ENCODE data around the gene VWA8.
A peak's percentile ranks its signal among the peaks of the same experiment; 100 is the strongest.

The VWA8 gene

GRCh38 chr13:41864658-41865057, 96.3 kb downstream of the VWA8 start:
- TF ChIP-seq GATA2 (IDR thresholded peaks at IDR 0.05; ENCODE audit: low read depth, low read length) (no peak), GATA3 (IDR thresholded peaks at IDR 0.05; ENCODE audit: low read depth, low read length) (no peak)

GRCh38 chr13:41859565-41859964, 101.3 kb downstream of the VWA8 start:
- TF ChIP-seq GATA3 (IDR thresholded peaks at IDR 0.05; ENCODE audit: low read depth, low read length) (no peak), GATA2 (IDR thresholded peaks at IDR 0.05; ENCODE audit: low read depth, low read length) (no peak)

- TF ChIP-seq GATA2 (IDR thresholded peaks at IDR 0.05; ENCODE audit: low read depth, low read length) (no peak), GATA3 (IDR thresholded peaks at IDR 0.05; ENCODE audit: low read depth, low read length) (no peak)
These were observed 102.1 kb downstream of the VWA8 start for GRCh38 chr13:41858780-41859179.

- TF ChIP-seq GATA2 (IDR thresholded peaks at IDR 0.05; ENCODE audit: low read depth, low read length) (no peak), GATA3 (IDR thresholded peaks at IDR 0.05; ENCODE audit: low read depth, low read length) (no peak)
These were observed 106.2 kb downstream of the VWA8 start for GRCh38 chr13:41854758-41855157.

GRCh38 chr13:41851351-41851750, 109.6 kb downstream of the VWA8 start:
- TF ChIP-seq GATA3 (IDR thresholded peaks at IDR 0.05; ENCODE audit: low read depth, low read length) = no peak
- no peak for TF ChIP-seq GATA2 (IDR thresholded peaks at IDR 0.05; ENCODE audit: low read depth, low read length)

- TF ChIP-seq GATA3 (IDR thresholded peaks at IDR 0.05; ENCODE audit: low read depth, low read length) (no peak), GATA2 (IDR thresholded peaks at IDR 0.05; ENCODE audit: low read depth, low read length) (no peak)
These were observed 112.3 kb downstream of the VWA8 start for GRCh38 chr13:41848435-41849255.

- no peak for TF ChIP-seq GATA2 (IDR thresholded peaks at IDR 0.05; ENCODE audit: low read depth, low read length)
- TF ChIP-seq GATA3 (IDR thresholded peaks at IDR 0.05; ENCODE audit: low read depth, low read length) = no peak
These were observed 113.7 kb downstream of the VWA8 start for GRCh38 chr13:41847216-41847615.

- TF ChIP-seq GATA3 (IDR thresholded peaks at IDR 0.05; ENCODE audit: low read depth, low read length) = no peak
- TF ChIP-seq GATA2 (IDR thresholded peaks at IDR 0.05; ENCODE audit: low read depth, low read length) = no peak
These were observed 118.8 kb downstream of the VWA8 start for GRCh38 chr13:41842036-41842620.

- no peak for TF ChIP-seq GATA3 (IDR thresholded peaks at IDR 0.05; ENCODE audit: low read depth, low read length)
- TF ChIP-seq GATA2 (IDR thresholded peaks at IDR 0.05; ENCODE audit: low read depth, low read length) = no peak
These were observed 123.3 kb downstream of the VWA8 start for GRCh38 chr13:41837629-41838028.

GRCh38 chr13:41835871-41836270, 125.0 kb downstream of the VWA8 start:
- TF ChIP-seq GATA3 (IDR thresholded peaks at IDR 0.05; ENCODE audit: low read depth, low read length) (peak; percentile 81), GATA2 (IDR thresholded peaks at IDR 0.05; ENCODE audit: low read depth, low read length) (peak; percentile 35; the same call in 1 of the 2 replicates)

GRCh38 chr13:41833831-41834230, 127.1 kb downstream of the VWA8 start:
- TF ChIP-seq GATA3 (IDR thresholded peaks at IDR 0.05; ENCODE audit: low read depth, low read length) (no peak), GATA2 (IDR thresholded peaks at IDR 0.05; ENCODE audit: low read depth, low read length) (no peak)

- no peak for TF ChIP-seq GATA2 (IDR thresholded peaks at IDR 0.05; ENCODE audit: low read depth, low read length)
These were observed 127.7 kb downstream of the VWA8 start for GRCh38 chr13:41833201-41833600.

- TF ChIP-seq GATA3 (IDR thresholded peaks at IDR 0.05; ENCODE audit: low read depth, low read length) = no peak
- TF ChIP-seq GATA2 (IDR thresholded peaks at IDR 0.05; ENCODE audit: low read depth, low read length) = no peak
These were observed 133.2 kb downstream of the VWA8 start for GRCh38 chr13:41827507-41828213.

GRCh38 chr13:41825691-41826090, 135.2 kb downstream of the VWA8 start:
- TF ChIP-seq GATA3 (IDR thresholded peaks at IDR 0.05; ENCODE audit: low read depth, low read length) (no peak), GATA2 (IDR thresholded peaks at IDR 0.05; ENCODE audit: low read depth, low read length) (no peak)

- TF ChIP-seq GATA3 (IDR thresholded peaks at IDR 0.05; ENCODE audit: low read depth, low read length) = no peak
- TF ChIP-seq GATA2 (IDR thresholded peaks at IDR 0.05; ENCODE audit: low read depth, low read length) = no peak
These were observed 137.4 kb downstream of the VWA8 start for GRCh38 chr13:41823476-41823875.
